Neural crest cell (in vitro differentiated cells): Measurements from ENCODE around the gene TAS2R3. TPM values are rescaled to one million over a fixed set of nuclear protein-coding genes. Genes with fewer than 3 reads are reported as not detected.

Experiments
- DNase-seq: peaks from one replicate; pipeline ENCODE4 v3.0.0; 2021; ENCODE audit warnings: low read depth, mixed read lengths, low spot score
- H3K27ac Mint-ChIP-seq: one replicate; pipeline ENCODE4 v1.8.0; 2021; ENCODE audit warnings: mild to moderate bottlenecking, mixed read lengths; ENCODE audit not compliant: unreplicated experiment
- H3K27me3 Mint-ChIP-seq: 2 replicates; pipeline ENCODE4 v1.8.0; 2021; ENCODE audit warnings: low read depth, mild to moderate bottlenecking, mixed read lengths
- H3K36me3 Mint-ChIP-seq: 2 replicates; pipeline ENCODE4 v1.8.0; 2021; ENCODE audit warnings: low read depth, mild to moderate bottlenecking, mixed read lengths
- H3K4me1 Mint-ChIP-seq: 2 replicates; pipeline ENCODE4 v1.8.0; 2021; ENCODE audit warnings: mixed read lengths
- H3K4me3 Mint-ChIP-seq: one replicate; pipeline ENCODE4 v1.8.0; 2021; ENCODE audit warnings: mild to moderate bottlenecking, mixed read lengths
- H3K9me3 Mint-ChIP-seq: 2 replicates; pipeline ENCODE4 v1.8.0; 2021; ENCODE audit warnings: mixed read lengths
- CTCF ChIP-seq: fragments of 200-600 bp; sonication (generic); conservative IDR thresholded peaks from 2 replicates; pipeline ENCODE4 v1.5.0; 2021; ENCODE audit warnings: antibody characterized with exemption, mild to moderate bottlenecking
- total RNA-seq: library from RNA; stranded (reverse); gene quantifications from 2 replicates; pipeline ENCODE4 v1.2.1, GENCODE V29; 2021

The TAS2R3 gene
- total RNA-seq, 1 donor from 2014 or later, result 2.2 TPM

DNA sequence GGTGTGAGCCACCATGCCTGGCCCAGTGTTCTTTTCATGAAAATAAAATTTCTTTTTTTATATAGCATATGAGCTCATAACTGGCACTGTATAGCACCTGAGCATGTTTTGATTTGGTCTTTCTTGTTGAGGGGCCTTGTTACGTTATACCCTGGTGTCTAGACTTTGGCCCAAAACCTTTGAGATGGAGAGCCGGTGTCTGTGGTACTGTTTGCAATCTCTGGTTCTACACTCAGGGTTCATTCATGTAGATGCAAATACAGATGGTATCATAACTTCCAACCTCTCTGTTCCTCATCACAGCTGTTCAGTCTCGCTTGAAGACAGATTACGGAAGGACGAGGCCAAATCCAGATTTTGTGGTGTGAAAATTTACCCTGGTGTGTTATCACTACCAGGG lies 26.0 kb downstream of the TAS2R3 start, which contains the start of gene TAS2R5:
TSS of gene TAS2R5 (plus strand) at position 301 of the 400 bp plus-strand sequence. CDS start 145 bp downstream, outside the sequence.
- Mint-ChIP-seq H3K4me1 (peaks cover 8% of the 10 kb centered on the region), H3K27me3 (no peaks in the 10 kb centered on the region), H3K4me3 (no peak within 1 kb of the TSS), H3K36me3 (peaks cover 7% of the 10 kb centered on the region), H3K27ac (no peak within 1 kb of the TSS), H3K9me3 (no peaks in the 10 kb centered on the region)
- no peak for DNase-seq
- TF ChIP-seq CTCF, result no peak

DNA sequence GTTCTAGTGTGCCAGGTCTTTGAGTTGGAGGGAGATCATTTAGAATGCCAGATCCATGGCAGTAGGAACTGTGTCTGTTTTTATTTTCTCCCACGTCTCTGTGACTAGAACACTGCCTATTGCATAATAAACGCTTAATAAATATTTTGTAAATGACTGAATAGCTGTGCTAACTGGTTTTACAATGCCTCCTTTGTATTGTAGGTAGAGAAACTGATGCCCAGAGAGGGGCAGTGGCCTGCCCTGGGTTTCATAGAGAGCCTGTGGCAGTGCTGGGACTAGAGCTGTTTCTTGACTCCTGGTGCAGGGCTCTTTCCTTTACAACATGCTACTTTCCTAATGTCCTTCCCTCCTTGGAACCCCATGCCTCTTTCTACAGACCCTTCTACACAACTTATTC lies 28.6 kb downstream of the TAS2R3 start:
- H3K27me3 Mint-ChIP-seq, result no peaks in the 10 kb centered on the region
- H3K4me1 Mint-ChIP-seq, result peaks cover 3% of the 10 kb centered on the region
- no peak overlapping the region for H3K4me3 Mint-ChIP-seq
- no peak overlapping the region for H3K27ac Mint-ChIP-seq
- TF ChIP-seq CTCF, result no peak
- H3K36me3 Mint-ChIP-seq, result peaks cover 11% of the 10 kb centered on the region
- no peaks in the 10 kb centered on the region for H3K9me3 Mint-ChIP-seq
- DNase-seq, result no peak

Other genes starting within 250 kb of the TAS2R3 start
- 35.7 and 36.9 TPM in 2 replicates for gene AGK, start 212.7 kb upstream of the TAS2R3 start, total RNA-seq
- 30.7 and 33.7 TPM in 2 replicates for gene DENND11, start 61.9 kb upstream of the TAS2R3 start, total RNA-seq
- not detected in 2 replicates for gene WEE2, start 55.7 kb upstream of the TAS2R3 start, total RNA-seq
- gene SSBP1, start 25.7 kb upstream of the TAS2R3 start, total RNA-seq, result 159 and 163 TPM in 2 replicates
- 1.1 and 1.6 TPM in 2 replicates for gene TAS2R4, start 12.6 kb downstream of the TAS2R3 start, total RNA-seq
- 1.5 and 2.3 TPM in 2 replicates for gene TAS2R5, start 26.1 kb downstream of the TAS2R3 start, total RNA-seq
- gene PRSS37, start 77.4 kb downstream of the TAS2R3 start, total RNA-seq, result not detected in 2 replicates
- not detected in 2 replicates for gene OR9A4, start 152.3 kb downstream of the TAS2R3 start, total RNA-seq
- not detected in 2 replicates for gene CLEC5A, start 182.9 kb downstream of the TAS2R3 start, total RNA-seq
- gene TAS2R38, start 209.7 kb downstream of the TAS2R3 start, total RNA-seq, result not detected in 2 replicates
- 0.59 and 1.2 TPM in 2 replicates for gene MGAM, start 231.8 kb downstream of the TAS2R3 start, total RNA-seq